ENCODE data around the gene FXYD2.

GRCh38 chr11:117770061-117770460 is 54.5 kb downstream of the FXYD2 start:
- TF ChIP-seq CTCF (IDR thresholded peaks at IDR 0.05) (no peak), POLR2A (IDR thresholded peaks at IDR 0.05) (no peak)

Measured in lower leg skin (tissue), 3 donors.